CD4-positive, alpha-beta T cell treated with Interferon gamma for 1 hour (primary cell): ENCODE data around the gene TIMP2.
"Not testable (repeated sequence)": the region's sequence is repeated elsewhere in the genome, so short reads cannot be mapped to it uniquely, and the experiment has no call there.

Experiments used
- DNase-seq: peaks from one replicate; pipeline ENCODE4 v3.0.0-alpha.2; 2020

The TIMP2 gene

DNA sequence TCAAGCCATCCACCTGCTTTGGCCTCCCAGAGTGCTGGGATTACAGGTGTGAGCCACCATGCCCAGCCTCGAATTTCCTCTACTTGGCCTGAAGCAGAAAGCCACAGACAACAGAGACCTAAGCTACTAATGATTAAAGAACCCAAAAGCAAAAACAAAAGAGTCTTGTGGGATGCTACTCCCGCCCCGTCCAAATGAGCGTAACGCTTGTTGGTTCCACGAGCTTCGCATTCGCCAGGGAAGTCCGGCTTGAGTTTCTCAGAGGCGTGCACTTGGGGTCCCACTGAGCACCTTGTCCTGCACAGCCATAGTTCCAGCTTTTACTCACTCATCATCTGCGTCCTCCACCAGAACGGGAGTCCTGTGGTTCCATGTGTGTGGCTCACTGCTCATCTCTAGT lies 38.2 kb downstream of the TIMP2 start:
- no peak for DNase-seq

DNA sequence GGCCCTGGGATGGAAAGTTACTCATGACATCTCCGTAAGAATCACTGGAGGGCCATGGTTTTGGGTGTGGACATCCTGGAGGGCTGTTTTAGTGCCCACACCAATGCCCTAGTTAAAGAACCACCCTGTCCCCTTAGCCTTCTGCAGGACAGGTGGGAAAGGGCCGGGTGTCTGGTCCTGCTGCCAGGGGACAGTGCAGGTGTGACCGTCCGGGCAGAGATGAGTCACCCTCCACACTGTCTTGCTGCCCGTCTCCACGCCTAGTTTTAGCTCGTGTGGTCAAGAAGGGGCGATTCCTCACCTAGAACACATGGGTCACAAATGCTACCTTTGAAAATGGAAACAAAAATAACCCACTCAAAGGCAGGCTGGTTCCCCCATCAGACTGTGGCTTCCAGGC lies 39.2 kb downstream of the TIMP2 start:
- DNase-seq: no peak

DNA sequence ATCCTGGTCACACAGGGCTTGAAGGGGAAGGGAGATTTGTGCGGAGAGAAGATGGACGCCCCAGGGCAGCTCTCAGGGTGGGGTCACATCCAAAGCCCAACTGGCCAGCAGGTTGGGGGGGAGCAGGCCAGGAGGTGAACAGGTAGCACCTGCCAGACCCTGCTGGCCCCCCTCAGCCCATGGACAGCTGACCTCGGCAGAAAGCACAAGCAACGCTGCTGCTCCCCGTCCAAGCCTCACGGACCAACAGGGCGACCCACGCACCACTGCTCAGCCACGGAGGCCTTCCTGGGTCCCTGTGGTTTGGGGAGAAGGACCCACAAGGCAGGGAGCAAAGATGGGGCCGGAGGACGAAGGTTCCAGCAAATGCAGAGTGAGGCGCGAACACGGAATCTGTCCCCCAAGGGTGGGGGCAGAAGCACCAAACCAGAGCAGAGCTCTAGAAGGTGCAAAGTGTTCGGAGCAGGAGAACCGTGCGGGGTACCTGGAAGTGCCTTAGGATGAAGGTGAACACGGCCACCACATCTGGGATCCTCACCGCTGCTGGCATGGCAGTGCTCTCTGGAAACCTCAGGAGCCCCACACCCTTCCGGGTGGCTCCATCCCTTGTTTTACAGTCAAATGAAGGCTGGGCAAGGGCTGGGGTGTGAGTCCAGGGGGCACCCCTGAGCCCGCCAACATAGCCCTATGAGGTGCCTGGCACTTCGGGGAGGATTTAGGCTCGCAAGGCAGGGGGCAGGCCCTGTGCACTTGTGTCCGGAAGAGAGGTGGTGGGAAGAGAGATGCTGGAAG lies 40.1 kb downstream of the TIMP2 start:
- no peak for DNase-seq

DNA sequence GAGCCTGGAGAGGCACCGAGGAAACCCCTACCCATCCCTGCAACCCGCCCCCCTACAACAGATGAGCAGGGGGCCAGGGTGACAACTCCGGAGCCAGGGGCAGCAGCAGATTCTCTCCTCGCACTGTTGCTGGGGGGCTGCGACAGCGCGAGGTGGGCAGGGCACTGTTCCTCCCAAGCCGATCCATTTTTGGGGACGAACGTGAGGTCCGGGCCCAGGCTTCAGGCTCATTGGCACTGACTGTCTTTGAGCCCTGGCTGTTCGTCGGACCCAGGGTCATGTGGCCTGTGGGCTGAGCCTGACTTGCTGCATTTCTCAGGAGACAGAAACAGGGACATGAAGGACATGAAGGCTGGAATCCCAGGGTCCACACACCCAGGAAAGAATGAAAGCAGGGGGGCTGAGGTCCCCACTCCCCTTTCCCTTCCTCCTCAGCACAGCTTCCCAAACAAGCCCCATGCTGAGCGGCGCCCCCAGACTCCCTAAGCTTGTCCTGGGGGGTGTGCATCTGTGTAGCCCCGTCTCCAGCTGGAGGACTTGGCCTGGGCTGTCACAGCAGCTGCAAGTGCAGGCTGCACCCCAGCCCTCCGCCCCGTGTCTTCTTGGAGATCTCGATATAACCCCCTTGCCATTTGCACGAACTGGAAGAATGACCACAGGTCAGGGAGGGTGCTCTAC lies 40.9 kb downstream of the TIMP2 start:
- DNase-seq: no peak

DNA sequence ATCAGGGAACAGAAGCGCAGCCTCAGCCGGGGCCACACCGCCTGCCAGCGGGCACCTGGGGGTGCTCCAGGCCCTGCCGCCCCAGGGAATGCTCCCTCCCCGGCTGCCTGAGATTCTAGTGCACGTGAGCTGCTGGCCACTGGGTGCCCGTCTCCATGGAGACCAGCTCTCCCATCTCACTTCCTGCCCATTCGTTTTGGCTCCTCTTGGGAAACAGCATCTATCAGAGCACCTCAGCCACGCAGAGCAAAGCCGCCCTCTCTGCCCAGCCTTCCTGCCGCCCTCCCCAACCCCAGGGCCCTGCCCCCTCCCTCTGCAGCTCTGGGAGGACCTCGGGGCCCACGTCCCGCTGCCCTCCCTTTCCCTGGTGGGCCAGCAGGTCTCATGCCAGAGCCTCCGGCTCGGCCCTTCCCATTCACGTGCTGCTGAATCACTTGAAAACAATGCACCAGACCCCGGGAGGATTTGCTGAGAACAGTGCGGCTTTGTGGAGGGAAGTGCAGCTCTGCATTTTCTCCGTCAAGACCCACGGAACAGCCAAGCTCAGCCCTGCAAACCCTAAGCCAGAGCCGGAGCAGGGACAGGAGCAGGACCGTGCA lies 41.6 kb downstream of the TIMP2 start:
- peak; percentile 35 for DNase-seq

DNA sequence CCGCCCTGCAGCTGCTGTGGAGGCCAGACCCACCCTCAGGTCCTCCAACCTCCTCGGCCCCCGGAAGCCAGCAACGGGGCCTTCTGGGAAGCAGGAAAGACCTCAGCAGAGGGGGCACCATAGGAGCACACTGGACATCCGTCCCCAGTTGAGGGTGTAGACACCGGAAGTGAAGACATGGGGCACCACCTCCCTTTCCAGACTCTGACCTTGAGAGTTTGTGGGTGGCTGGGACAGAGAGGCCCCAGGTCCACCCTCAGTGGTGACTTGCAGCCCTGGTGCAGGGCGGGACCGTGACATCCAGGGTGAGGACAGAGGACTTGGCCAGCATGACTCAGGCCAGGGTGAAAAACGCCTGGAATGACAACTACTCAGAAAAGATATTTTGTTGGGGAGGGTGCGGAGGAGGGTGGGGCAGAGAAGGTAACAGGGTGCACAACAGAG lies 42.1 kb downstream of the TIMP2 start:
- DNase-seq: peak; percentile 78

DNA sequence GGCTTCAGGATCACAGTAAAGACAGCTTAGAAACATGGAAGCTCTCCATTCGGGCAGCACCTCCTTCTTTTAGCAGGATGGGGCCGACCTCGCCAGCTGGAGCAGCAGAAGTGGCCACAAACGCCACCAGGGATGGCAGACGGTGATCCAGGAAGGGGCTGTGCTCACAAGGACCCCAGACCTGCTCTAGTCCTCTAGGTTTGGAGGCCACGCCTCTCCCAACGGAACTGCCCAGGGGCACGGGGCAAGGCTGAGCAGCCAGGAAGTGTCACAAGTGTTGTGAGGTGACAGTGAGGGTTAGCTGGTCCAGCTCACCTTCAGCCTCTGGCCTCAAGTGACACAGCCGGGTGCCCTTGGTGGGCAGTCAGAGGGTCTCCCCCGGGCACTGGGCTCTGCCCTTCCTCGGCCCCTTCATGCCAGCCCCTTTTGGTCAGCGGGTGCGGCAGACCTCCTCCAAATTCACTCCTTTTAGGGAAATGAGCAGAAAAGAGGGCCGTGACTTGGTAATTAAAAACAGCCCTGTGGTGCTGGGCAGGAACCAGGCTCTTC lies 42.6 kb downstream of the TIMP2 start:
- DNase-seq: peak; percentile 38

DNA sequence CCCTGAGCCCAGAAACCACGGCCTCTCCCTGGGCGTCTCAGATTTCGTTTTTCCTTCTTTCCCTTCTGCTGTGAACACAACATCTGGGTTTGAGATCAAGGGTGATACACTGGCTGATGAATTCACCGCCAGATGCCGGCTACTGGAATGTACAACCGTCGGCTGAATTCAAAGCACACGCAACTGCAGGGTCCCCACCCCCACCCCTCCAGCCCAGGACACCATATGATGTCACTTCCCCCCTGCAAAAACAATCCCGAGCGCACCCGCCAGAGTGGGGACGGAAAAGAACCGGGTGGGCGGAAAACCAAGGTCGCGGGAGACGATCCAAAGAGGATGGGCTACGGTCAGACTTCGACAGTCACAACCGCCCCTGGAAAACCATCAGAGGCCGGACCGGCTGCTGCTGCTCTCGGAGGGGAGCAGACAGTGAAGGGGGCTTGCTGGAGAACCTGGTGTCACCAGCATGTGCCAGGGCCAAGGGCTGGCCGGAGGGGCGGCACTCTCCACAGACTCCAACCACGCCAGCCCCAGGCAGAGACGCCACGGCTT lies 45.5 kb downstream of the TIMP2 start:
- peak; percentile 39 for DNase-seq

DNA sequence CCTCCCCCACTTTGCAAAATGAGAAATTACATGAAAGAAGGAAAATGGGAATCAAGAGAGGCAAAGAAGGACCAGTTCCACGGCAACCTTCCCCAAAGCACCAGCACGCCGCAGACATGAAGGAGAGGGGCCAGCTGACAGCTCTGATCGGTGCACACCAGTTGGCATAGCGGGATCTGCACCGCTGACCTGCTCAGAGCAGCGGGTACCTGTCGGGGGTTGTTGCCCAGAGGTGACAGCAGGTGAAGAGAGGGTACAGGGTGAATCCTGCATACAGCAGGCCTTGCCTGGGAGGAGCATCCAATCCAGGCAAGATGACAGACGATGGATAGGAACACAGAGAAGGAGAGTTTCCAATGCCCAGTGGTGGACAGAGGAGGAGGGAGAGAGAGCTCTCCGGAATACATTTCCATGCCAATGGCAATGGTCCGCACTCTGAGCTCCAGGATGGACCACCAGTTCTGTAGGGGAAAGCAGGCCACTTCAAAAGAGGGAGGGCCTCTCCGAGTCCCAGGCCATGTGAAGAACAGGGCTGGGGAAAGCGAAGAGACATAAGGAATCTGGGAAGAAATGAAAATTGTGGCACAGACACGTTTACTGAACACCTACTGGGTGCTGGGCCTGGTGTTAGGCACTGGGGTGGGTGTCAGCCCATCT lies 46.2 kb downstream of the TIMP2 start:
- no peak for DNase-seq

DNA sequence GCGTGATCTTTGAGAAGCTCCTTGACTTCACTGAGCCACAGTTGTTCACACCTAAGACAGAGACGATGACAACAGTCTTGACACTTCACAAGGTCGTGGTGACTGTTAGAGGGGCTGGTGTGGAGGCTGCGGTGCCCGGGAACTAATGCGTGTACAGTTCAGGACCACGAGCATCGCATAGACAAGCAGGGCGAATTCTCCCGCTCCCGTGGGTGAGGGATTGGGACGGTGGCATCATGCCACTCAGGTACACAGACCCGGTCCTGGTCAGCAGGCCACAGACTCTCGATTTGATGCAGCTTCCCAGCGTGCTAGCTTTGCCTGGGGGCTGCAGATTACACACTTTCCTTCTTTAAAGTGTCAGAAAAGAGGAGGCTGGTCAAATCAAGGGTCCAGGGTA lies 46.9 kb downstream of the TIMP2 start:
- DNase-seq: no peak

DNA sequence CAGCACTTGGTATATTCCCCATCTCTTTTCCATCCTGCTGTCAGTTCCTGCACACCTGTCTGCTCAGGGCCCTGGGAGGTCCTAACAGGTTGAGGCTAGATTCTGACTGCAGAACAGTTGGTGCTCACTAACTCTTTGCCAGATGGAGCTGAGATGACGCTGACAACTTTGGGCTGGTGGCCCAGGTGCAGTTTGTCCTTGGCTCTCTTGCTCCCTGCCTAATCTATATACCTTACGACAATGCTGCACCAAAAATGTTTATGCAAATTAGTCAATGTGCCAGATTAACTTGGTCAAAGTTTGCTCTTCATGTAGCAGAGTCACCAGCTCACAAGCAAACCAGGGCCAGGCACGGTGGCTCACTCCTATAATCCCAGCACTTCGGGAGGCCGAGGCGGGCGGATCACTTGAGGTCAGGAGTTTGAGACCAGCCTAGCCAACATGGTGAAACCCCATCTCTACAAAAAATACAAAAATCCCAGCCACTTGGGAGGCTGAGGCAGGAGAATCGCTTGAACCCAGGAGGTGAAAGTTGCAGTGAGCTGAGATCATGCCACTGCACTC lies 48.2 kb downstream of the TIMP2 start:
- DNase-seq: not testable (repeated sequence)

DNA sequence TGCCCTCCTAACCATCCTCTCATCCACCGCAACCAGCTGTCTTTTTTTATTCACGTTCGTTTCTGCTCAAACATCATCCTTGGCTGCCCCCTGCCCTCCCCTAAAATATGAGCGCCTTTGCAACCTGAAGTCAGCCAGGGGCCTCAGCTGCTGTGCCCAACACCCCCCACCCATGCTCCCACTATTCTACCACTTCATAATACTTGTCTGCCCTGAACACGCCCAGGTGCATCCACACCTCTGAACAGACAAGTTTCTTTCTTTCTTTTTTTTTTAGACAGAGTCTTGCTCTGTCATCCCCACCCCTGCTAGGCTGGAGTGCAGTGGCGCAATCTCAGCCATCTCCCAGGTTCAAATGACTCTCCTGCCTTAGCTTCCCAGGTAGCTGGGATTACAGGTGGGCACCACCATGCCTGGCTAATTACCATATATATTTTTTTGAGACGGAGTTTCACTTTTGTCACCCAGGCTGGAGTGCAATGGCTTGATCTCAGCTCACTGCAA lies 49.0 kb downstream of the TIMP2 start:
- no peak for DNase-seq

DNA sequence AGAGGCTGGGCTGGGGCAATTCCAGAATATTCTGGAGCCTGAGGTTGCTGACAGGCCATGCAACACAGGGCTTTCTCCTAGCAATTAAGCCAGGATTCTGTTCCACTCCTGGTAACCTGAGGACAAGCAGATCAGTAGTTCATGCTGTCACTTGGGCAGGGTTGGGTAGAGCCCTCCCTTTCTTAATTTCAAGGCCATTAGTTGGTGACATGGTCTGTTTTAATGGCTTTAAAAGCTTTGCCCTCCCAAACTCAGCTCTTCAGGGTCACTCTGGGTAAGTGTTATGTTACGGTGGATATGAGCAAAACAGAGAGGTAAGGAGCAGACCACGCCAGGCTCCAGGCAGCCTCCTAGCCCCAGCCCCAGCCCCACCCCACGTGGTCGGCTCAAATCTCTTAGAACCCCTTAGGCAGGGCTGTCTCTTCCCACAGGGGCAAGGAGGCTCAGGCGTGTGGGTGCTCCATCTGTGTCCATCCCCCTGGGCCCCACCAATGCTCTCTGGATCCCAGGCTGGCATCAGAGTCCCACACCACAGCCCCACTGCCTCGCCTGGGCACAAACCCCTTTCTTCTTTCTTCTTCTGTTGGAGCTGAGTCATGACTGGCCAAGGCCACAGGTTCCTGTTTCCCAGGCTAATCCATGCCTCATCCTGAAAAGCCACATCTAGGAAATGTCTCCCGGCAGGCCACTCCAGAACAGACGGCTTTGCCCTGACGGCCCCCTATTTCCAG lies 49.7 kb downstream of the TIMP2 start:
- DNase-seq: no peak

DNA sequence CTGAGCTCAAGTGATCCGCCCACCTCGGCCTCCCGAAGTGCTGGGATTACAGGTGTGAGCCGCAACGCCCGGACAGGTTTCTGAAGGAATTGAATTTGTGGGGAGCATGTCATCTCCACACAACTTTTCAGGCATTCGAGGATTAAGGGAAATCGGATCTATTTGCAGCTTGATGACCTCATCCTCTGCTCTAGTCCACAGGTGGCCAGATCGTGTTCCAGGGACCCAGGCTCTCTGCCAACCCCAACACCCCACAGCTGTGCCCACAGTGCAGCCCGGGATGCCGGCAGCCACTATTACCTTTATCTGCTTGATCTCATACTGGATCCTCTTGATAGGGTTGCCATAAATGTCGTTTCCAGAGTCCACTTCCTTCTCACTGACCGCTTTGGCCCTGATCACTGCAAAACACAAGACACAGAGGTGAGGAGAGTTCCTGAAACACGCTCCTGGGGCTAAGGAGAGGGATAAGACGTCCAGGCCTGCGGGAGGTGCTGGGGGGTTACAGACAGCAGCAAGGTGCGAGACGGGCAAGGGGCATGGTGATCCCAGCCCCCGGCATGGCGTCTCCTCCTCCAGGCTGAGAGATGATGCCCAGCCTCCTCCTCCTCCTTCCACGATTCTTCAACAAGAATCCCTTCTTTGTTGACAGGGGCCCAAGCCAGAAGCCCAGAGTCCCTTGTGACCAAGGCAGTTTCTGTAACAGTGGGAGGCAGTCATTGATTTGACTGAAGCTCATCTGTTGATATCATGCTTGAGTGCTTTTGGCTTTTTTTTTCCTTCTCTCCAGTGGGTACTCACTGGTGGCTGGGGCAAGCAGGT lies 51.5 kb downstream of the TIMP2 start:
- no peak for DNase-seq

DNA sequence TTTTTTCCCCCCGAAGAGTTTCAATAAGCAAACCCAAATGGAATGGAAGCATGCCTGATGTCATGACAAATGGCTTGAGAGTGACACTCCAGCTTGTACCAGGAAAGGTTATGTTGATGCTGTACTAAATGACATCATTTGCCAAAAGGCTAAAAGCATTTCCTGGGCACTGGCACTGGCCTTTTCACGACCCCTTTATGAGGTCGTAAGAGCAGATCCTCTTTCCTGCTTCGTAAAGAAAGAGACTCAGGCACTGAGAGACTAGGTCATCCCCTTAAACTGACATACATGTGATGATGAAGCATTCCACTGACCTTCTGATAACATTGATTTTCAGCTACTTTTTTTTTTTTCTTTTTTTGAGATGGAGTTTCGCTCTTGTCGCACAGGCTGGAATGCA lies 52.7 kb downstream of the TIMP2 start:
- DNase-seq: no peak

DNA sequence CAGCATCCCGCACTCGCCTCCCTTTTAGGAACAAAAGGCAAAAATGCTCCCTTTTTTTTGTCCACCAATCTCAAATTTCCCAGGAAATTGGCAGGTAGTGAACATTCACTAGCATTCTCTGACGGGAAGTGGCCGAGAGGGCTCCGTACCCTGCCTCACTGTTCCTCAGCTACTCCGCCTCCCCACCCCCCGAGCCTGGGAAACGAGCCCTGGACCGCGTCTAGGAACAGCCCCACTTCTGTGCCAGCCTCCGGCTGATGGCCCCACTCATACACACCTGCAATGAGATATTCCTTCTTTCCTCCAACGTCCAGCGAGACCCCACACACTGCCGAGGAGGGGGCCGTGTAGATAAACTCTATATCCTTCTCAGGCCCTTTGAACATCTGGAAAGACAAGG lies 54.6 kb downstream of the TIMP2 start:
- DNase-seq: no peak

DNA sequence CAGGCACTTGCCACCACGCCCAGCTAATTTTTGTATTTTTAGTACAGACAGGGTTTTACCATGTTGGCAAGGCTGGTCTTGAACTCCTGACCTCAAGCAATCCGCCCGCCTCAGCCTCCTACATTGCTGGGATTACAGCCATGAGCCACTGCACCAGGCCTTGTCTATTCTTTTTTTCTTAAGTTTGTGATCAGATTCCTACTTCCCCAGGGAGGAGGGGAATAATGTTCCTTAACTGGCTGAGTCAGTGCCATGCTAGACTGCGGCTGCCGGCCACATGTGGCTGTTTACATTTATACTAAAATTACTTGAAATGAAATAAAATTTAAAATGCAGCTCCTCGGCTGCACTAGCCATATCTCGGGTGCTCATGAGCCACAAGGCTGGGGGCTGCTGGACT lies 56.8 kb downstream of the TIMP2 start:
- no peak for DNase-seq

DNA sequence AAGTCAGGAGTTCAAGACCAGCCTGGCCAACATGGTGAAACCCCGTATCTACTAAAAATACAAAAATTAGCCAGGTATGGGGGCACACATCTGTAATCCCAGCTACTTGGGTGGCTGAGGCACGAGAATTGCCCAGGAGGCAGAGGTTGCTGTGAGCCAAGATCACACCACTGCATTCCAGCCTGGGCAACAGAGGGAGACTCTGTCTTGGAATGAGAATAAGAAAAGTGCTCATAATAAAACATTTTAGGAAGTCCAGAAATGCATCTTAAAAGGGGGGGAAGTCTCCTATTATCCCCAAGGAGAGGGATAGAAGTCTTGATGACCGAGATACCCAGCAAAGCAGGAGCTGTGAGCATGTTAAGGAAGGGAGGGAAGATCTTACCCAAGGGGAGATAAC lies 58.1 kb downstream of the TIMP2 start:
- DNase-seq: not testable (repeated sequence)

DNA sequence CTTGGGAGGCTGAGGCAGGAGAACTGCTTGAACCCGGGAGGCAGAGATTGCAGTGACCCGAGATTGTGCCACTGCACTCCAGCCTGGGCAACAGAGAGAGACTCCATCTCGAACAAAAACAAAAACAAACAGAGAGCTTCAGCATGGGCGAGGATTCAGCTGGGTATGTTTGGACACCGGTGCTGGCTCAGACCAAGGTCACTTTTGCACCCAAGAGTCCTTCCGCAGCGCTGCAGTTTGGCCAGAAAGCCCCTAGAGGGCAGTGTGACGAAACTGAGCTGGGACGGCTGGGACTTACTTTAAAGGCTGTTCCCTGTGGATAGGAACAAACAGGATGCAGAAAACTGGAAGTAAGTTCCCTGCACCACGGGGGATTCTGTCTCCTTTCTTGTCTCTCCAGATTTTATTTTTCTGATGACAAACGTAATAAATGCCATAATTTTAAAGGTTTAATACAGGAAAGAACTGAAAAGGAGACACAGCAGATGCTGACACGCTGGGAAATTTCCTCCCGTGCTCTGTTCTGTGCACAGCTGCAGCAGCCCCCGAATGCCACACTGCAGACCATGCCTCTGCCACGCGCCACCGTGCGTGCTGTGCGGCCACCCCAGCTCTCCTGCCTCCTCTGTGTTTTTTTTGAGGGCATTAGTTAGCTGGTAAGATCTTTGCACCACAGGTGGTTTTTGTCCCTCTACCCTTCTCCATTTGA lies 59.4 kb downstream of the TIMP2 start:
- DNase-seq: peak; percentile 57

DNA sequence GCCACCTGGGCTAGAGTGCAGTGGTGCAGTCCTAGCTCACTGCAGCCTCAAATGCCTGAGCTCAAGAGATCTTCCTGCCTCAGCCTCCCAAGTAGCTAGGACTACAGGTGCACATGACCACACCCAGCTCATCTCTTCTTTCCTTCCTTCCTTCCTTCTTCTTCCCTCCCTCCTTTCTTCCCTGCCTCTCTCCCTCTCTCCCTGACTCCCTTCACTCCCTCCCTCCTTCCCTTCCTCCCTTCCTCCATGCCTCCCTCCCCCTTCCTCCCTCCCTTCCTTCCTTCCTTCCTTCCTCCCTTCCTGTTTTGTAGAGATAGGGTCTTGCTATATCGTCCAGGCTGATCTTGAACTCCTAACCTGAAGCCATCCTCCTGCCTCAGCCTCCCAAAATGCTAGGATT lies 61.1 kb downstream of the TIMP2 start:
- no peak for DNase-seq
